Transverse colon (tissue), 4 donors: ENCODE results near the gene CACNA1C.

Experiments used
- EP300 ChIP-seq: sonication (generic); formaldehyde crosslinking; IDR thresholded peaks from one replicate; pipeline ENCODE4 v1.6.1; 2017; ENCODE audit warnings: antibody characterized with exemption, low read depth
- POLR2A ChIP-seq: fragments of 450-650 bp; IDR thresholded peaks from one replicate; pipeline ENCODE4 v1.6.1; 2016; ENCODE audit warnings: antibody characterized with exemption, mild to moderate bottlenecking, moderate library complexity
- POLR2AphosphoS5 ChIP-seq, 3 donors: sonication (generic); formaldehyde crosslinking; IDR thresholded peaks; one replicate each; pipeline ENCODE4 v1.6.1; 2016; ENCODE audit warnings: antibody characterized with exemption in 3 of 3
- TF ChIP-seq, protein P1 (sequence below), 5 experiments: fragments of 200-600 bp in 3 of 5; fragments of 450-650 bp in 2 of 5; sonication (generic) in 3 of 5; IDR thresholded peaks; 1 replicate in 2 of 5; 2 replicates in 3 of 5; pipeline ENCODE4 v1.5.1; 2016 to 2017; ENCODE audit warnings: antibody characterized with exemption in 5 of 5, inconsistent platforms in 3 of 5, mild to moderate bottlenecking in 2 of 5, moderate library complexity in 1 of 5

DNA sequence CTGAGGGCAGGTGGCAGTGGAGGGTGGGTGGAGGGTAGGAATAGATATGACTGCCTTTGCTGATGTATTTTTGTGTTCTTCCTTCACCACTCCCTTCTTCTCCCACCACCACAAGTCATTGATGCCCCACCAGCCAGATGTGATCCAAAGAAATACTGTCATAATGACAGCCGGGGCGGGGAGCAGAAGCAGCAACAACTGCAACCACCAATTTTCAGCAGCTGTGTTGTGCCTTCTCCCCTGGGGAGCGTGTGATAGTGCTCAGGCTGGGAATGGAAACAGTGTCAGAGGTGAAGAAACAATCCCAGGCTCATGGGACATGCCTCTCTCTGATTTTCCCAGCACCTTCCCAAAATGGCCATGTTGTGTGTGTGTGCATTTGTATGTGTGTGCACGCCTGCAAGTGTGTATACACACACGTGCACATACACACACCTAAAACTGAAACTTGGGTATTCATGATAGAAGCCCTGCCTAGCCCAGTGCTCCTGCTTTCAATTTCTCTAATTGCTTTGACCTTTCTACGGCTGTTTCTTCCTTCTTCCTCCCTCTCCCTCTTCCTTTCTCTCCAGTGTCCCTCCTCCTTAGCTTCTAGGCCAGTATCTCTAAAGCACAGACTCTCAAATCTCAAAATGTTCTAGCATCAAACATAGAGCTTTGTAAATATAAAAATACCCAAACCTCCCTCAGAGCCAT lies 442.8 kb downstream of the CACNA1C start:
- TF ChIP-seq, protein P1, sequence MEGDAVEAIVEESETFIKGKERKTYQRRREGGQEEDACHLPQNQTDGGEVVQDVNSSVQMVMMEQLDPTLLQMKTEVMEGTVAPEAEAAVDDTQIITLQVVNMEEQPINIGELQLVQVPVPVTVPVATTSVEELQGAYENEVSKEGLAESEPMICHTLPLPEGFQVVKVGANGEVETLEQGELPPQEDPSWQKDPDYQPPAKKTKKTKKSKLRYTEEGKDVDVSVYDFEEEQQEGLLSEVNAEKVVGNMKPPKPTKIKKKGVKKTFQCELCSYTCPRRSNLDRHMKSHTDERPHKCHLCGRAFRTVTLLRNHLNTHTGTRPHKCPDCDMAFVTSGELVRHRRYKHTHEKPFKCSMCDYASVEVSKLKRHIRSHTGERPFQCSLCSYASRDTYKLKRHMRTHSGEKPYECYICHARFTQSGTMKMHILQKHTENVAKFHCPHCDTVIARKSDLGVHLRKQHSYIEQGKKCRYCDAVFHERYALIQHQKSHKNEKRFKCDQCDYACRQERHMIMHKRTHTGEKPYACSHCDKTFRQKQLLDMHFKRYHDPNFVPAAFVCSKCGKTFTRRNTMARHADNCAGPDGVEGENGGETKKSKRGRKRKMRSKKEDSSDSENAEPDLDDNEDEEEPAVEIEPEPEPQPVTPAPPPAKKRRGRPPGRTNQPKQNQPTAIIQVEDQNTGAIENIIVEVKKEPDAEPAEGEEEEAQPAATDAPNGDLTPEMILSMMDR (IDR thresholded peaks at IDR 0.05): no peak
- TF ChIP-seq EP300 (no peak), POLR2A (no peak), POLR2AphosphoS5 (IDR thresholded peaks at IDR 0.05) (no peak)
